Measurements from ENCODE around the gene FYCO1. TPM values are rescaled to one million over a fixed set of nuclear protein-coding genes. Genes with fewer than 3 reads are reported as not detected.

FYCO1 gene
- total RNA-seq, 2 experiments from 2014 or later = 9.4 to 15.2 TPM

DNA sequence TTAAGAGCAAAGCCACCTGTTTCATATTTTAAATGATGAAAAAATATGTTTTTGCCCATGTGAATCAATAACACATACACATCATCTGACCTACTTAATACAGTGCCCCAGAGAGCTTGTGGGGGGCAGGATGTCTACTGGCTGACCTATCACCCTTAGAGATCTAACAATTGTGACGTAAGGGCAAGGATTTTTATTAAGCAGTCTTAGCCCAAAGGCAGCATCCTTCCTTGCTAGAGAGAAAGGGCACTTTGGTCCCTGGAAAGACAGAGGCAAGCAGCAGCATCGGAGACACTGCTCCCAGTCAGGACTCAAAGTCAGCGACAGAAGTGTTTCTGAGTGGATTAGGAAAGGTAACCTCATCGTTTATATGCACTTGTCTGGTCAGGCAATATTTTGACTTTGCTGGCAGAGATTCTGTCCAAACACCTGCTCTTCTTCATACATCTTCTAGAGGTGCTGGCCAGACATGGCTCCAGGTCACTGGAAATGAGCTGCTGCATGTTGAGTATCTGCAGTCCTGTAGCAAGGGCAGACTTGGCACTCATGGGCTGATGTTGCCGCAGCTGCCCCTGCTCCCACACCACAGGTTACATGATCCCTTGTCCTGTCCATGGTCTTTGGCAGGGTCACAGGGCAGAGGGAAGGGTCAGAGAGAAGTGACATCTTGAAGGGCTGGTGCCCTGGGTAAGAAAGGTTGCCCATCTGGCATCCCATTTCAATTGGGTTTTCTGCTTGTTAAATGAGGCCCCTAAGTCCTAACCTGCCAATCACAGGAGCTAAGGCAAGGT, 50.6 kb downstream of the FYCO1 start:
- intact Hi-C loops (cut with micrococcal nuclease; ENCODE audit: unreplicated experiment) = no loop called here
- BruUV-seq (replicated peaks) = no TSS peak
- no peak for DNase-seq (ENCODE audit: low spot score)
- TF ChIP-seq, protein P1, sequence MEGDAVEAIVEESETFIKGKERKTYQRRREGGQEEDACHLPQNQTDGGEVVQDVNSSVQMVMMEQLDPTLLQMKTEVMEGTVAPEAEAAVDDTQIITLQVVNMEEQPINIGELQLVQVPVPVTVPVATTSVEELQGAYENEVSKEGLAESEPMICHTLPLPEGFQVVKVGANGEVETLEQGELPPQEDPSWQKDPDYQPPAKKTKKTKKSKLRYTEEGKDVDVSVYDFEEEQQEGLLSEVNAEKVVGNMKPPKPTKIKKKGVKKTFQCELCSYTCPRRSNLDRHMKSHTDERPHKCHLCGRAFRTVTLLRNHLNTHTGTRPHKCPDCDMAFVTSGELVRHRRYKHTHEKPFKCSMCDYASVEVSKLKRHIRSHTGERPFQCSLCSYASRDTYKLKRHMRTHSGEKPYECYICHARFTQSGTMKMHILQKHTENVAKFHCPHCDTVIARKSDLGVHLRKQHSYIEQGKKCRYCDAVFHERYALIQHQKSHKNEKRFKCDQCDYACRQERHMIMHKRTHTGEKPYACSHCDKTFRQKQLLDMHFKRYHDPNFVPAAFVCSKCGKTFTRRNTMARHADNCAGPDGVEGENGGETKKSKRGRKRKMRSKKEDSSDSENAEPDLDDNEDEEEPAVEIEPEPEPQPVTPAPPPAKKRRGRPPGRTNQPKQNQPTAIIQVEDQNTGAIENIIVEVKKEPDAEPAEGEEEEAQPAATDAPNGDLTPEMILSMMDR (conservative IDR thresholded peaks at IDR 0.05; ENCODE audit: low read length) = no peak
- TF ChIP-seq EZH2phosphoT487 (IDR thresholded peaks at IDR 0.05; ENCODE audit: borderline replicate concordance, low read depth, low read length) = no peak
- no peaks in the 10 kb centered on the region for H3K9me3 ChIP-seq (ENCODE audit: low read length)
- H3K4me3 ChIP-seq (ENCODE audit: low read depth, low read length, poor library complexity, severe bottlenecking) = no peak overlapping the region
- CTCF ChIA-PET (ENCODE audit: unreplicated experiment) = no interaction called here
- peaks cover 45% of the 10 kb centered on the region for H3K36me3 ChIP-seq (ENCODE audit: insufficient read depth, low read length)
- no peak overlapping the region for H3K4me2 ChIP-seq (ENCODE audit: low read length)
- H3K27ac ChIP-seq (ENCODE audit: low read depth, low read length, poor library complexity, severe bottlenecking) = no peak overlapping the region
- POLR2A ChIA-PET = no interaction called here
- H2AFZ ChIP-seq (ENCODE audit: low read length) = no peak overlapping the region
- H4K20me1 ChIP-seq (ENCODE audit: insufficient read depth, low read length) = no peaks in the 10 kb centered on the region
- H3K79me2 ChIP-seq (ENCODE audit: insufficient read depth, low read depth, low read length) = no peaks in the 10 kb centered on the region
- no peaks in the 10 kb centered on the region for H3K4me1 ChIP-seq (ENCODE audit: insufficient read depth, low read length, poor library complexity, severe bottlenecking)
- H3K9me2 ChIP-seq (ENCODE audit: insufficient read depth, low read length) = no peaks in the 10 kb centered on the region

DNA sequence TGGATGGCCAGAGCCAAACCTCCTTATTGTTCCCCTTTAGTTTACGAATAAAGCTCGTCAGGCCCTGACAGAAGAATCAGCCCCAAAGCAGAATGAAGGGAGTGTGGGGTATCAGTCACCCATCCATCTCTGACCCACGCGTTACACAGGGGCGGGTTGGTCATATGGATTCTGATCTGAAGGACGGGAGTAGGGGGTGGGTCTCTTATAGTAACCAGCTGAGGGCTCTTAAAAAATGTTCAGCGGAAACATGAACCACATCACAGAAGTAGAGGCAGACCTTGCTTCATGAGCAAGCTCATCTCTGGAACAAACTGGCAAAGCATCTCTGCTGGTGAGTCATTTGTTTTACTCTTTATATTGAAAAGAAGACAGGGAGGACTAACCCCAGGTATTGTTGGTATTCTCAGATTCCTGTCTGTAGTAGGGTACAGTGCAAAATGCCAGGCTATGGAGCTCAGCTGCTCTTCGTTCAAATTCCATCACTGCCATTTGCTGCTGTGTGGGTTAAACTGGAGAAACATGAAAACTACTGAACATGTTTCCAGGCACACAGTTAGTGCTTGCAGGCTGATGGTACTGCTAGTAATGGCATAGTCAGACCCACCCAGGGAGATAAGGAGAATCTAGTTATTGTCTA, 52.3 kb downstream of the FYCO1 start, which contains the start of gene CXCR6:
Gene CXCR6 (plus strand): TSS at position 258 of the 640 bp plus-strand sequence. CDS start 3,018 bp downstream, outside the sequence.
- CTCF ChIA-PET (ENCODE audit: unreplicated experiment) = no interaction called here
- H3K27ac ChIP-seq (ENCODE audit: low read depth, low read length, poor library complexity, severe bottlenecking) = no peak within 1 kb of the TSS
- no peak for TF ChIP-seq EZH2phosphoT487 (IDR thresholded peaks at IDR 0.05; ENCODE audit: borderline replicate concordance, low read depth, low read length)
- TF ChIP-seq, protein P1 (conservative IDR thresholded peaks at IDR 0.05; ENCODE audit: low read length) = no peak
- peaks cover 28% of the 10 kb centered on the region for H3K36me3 ChIP-seq (ENCODE audit: insufficient read depth, low read length)
- intact Hi-C loops (cut with micrococcal nuclease; ENCODE audit: unreplicated experiment) = no loop called here
- H3K4me3 ChIP-seq (ENCODE audit: low read depth, low read length, poor library complexity, severe bottlenecking) = no peak within 1 kb of the TSS
- no peaks in the 10 kb centered on the region for H3K79me2 ChIP-seq (ENCODE audit: insufficient read depth, low read depth, low read length)
- H3K9me3 ChIP-seq (ENCODE audit: low read length) = no peaks in the 10 kb centered on the region
- BruUV-seq (replicated peaks) = no TSS peak
- no peaks in the 10 kb centered on the region for H3K4me1 ChIP-seq (ENCODE audit: insufficient read depth, low read length, poor library complexity, severe bottlenecking)
- no peaks in the 10 kb centered on the region for H4K20me1 ChIP-seq (ENCODE audit: insufficient read depth, low read length)
- no peak within 1 kb of the TSS for H3K4me2 ChIP-seq (ENCODE audit: low read length)
- H2AFZ ChIP-seq (ENCODE audit: low read length) = no peak within 1 kb of the TSS
- no peak for DNase-seq (ENCODE audit: low spot score)
- POLR2A ChIA-PET = no interaction called here
- H3K9me2 ChIP-seq (ENCODE audit: insufficient read depth, low read length) = no peaks in the 10 kb centered on the region

Measured in OCI-LY7 (cell line).